Osteocyte (in vitro differentiated cells): ENCODE results near the gene MOB3A. TPM values are rescaled to one million over a fixed set of nuclear protein-coding genes. Genes with fewer than 3 reads are reported as not detected.

ENCODE experiments used
- DNase-seq: peaks from one replicate; pipeline ENCODE4 v3.0.0; 2021; ENCODE audit warnings: mixed read lengths; ENCODE audit not compliant: unreplicated experiment; ENCODE audit errors: extremely low spot score
- H3K27ac Mint-ChIP-seq: one replicate; pipeline ENCODE4 v1.8.0; 2021; ENCODE audit warnings: mild to moderate bottlenecking, mixed read lengths; ENCODE audit not compliant: unreplicated experiment
- H3K27me3 Mint-ChIP-seq: one replicate; pipeline ENCODE4 v1.8.0; 2021; ENCODE audit warnings: mixed read lengths; ENCODE audit not compliant: unreplicated experiment
- H3K36me3 Mint-ChIP-seq: one replicate; pipeline ENCODE4 v1.8.0; 2021; ENCODE audit warnings: mixed read lengths; ENCODE audit not compliant: unreplicated experiment
- H3K4me1 Mint-ChIP-seq: one replicate; pipeline ENCODE4 v1.8.0; 2021; ENCODE audit warnings: mixed read lengths; ENCODE audit not compliant: unreplicated experiment
- H3K4me3 Mint-ChIP-seq: one replicate; pipeline ENCODE4 v1.8.0; 2021; ENCODE audit warnings: mild to moderate bottlenecking, moderate library complexity, mixed read lengths; ENCODE audit not compliant: unreplicated experiment
- H3K9me3 Mint-ChIP-seq: one replicate; pipeline ENCODE4 v1.8.0; 2021; ENCODE audit warnings: mixed read lengths; ENCODE audit not compliant: unreplicated experiment
- CTCF ChIP-seq: fragments of 200-600 bp; sonication (generic); IDR thresholded peaks from 2 replicates; pipeline ENCODE4 v1.5.0; 2021; ENCODE audit warnings: antibody characterized with exemption, mild to moderate bottlenecking, moderate library complexity
- total RNA-seq: library from RNA; stranded (reverse); gene quantifications from 2 replicates; pipeline ENCODE4 v1.2.1, GENCODE V29; 2021

Gene MOB3A
- total RNA-seq, 1 donor from 2014 or later, result 50.6 TPM

DNA sequence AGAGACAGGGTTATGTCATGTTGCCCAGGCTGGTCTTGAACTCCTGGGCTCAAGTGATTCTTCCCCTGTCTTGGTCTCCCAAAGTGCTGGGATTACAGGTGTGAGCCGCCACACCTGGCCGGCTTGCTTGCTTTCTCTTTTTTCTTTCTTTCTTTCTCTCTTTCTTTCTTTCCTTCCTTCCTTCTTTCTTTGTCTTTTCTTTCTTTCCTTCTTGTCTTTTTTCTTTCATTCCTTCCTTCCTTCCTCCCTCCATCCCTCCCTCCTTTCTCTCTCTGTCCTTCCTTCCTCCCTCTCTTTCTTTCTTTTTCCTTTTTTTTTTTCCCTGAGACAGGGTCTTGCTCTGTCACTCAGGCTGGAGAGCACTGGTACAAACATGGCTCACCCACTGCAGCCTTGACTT is 73.8 kb downstream of the MOB3A start:
- Mint-ChIP-seq H3K27me3 (no peaks in the 10 kb centered on the region), H3K27ac (no peak overlapping the region), H3K4me1 (peaks cover 2% of the 10 kb centered on the region), H3K4me3 (no peak overlapping the region), H3K9me3 (no peaks in the 10 kb centered on the region), H3K36me3 (no peaks in the 10 kb centered on the region)
- no peak for TF ChIP-seq CTCF
- no peak for DNase-seq

GRCh38 chr19:2021453-2022140 is 74.5 kb downstream of the MOB3A start:
- no peak overlapping the region for H3K27ac Mint-ChIP-seq
- TF ChIP-seq CTCF, result no peak
- H3K36me3 Mint-ChIP-seq, result no peaks in the 10 kb centered on the region
- no peaks in the 10 kb centered on the region for H3K9me3 Mint-ChIP-seq
- no peak overlapping the region for H3K4me3 Mint-ChIP-seq
- DNase-seq, result no peak
- H3K4me1 Mint-ChIP-seq, result peaks cover 2% of the 10 kb centered on the region
- H3K27me3 Mint-ChIP-seq, result no peaks in the 10 kb centered on the region

Other genes with a start within 250 kb of the MOB3A start
- 29.8 and 39.3 TPM in 2 replicates for gene REXO1, start 247.8 kb downstream of the MOB3A start, total RNA-seq
- gene KLF16, start 232.7 kb downstream of the MOB3A start, total RNA-seq, result 25.1 and 26.3 TPM in 2 replicates
- gene ABHD17A, start 210.8 kb downstream of the MOB3A start, total RNA-seq, result 63.4 and 64.0 TPM in 2 replicates
- 6.8 and 7.4 TPM in 2 replicates for gene ADAT3, start 190.9 kb downstream of the MOB3A start, total RNA-seq
- 75.8 and 79.4 TPM in 2 replicates for gene SCAMP4, start 190.9 kb downstream of the MOB3A start, total RNA-seq
- gene CSNK1G2, start 155.2 kb downstream of the MOB3A start, total RNA-seq, result 71.6 and 72.2 TPM in 2 replicates
- 86.0 and 95.9 TPM in 2 replicates for gene BTBD2, start 80.6 kb downstream of the MOB3A start, total RNA-seq
- gene MKNK2, start 45.1 kb downstream of the MOB3A start, total RNA-seq, result 81.3 and 83.3 TPM in 2 replicates
- 3.8 and 4.8 TPM in 2 replicates for gene IZUMO4, start 589 bp upstream of the MOB3A start, total RNA-seq
- gene AP3D1, start 55.2 kb upstream of the MOB3A start, total RNA-seq, result 139 and 152 TPM in 2 replicates
- 34.1 and 38.1 TPM in 2 replicates for gene DOT1L, start 67.6 kb upstream of the MOB3A start, total RNA-seq
- gene PLEKHJ1, start 140.0 kb upstream of the MOB3A start, total RNA-seq, result 40.7 and 45.7 TPM in 2 replicates
- gene SF3A2, start 140.5 kb upstream of the MOB3A start, total RNA-seq, result 101 and 102 TPM in 2 replicates
- gene AMH, start 153.0 kb upstream of the MOB3A start, total RNA-seq, result 14.3 and 16.4 TPM in 2 replicates
- not detected in 2 replicates for gene JSRP1, start 160.1 kb upstream of the MOB3A start, total RNA-seq
- 0.44 and 0.51 TPM in 2 replicates for gene PEAK3, start 185.8 kb upstream of the MOB3A start, total RNA-seq
- gene LINGO3, start 211.8 kb upstream of the MOB3A start, total RNA-seq, result 0.37 and 0.54 TPM in 2 replicates
- gene LSM7, start 232.3 kb upstream of the MOB3A start, total RNA-seq, result 77.8 and 81.7 TPM in 2 replicates
- gene SPPL2B, start 232.4 kb upstream of the MOB3A start, total RNA-seq, result 75.9 and 77.0 TPM in 2 replicates